ENCODE data around the gene SIGLECL1.

- no peak for TF ChIP-seq CTCF (IDR thresholded peaks at IDR 0.05; ENCODE audit: low read depth, low read length, poor library complexity, severe bottlenecking)
- TF ChIP-seq EZH2phosphoT487 (IDR thresholded peaks at IDR 0.05; ENCODE audit: borderline replicate concordance, low read length): no peak
Measured at GRCh38 chr19:51294977-51295375, 44.1 kb downstream of the SIGLECL1 start.

All from DOHH2 (cell line).